WTC11 (cell line): ENCODE measurements around the gene NPY2R.

Experiments
- AFF4 ChIP-seq: sonication (generic); formaldehyde crosslinking; IDR thresholded peaks from 2 replicates; pipeline ENCODE4 v1.8.1; 2023; ENCODE audit warnings: mild to moderate bottlenecking, missing genetic modification reagents, borderline replicate concordance
- ATF1 ChIP-seq: sonication (generic); formaldehyde crosslinking; IDR thresholded peaks from 2 replicates; pipeline ENCODE4 v1.8.1; 2023; ENCODE audit warnings: mild to moderate bottlenecking, moderate library complexity, missing genetic modification reagents
- ATF2 ChIP-seq: sonication (generic); formaldehyde crosslinking; IDR thresholded peaks from 2 replicates; pipeline ENCODE4 v1.8.1; 2022; ENCODE audit warnings: low read depth, missing genetic modification reagents, borderline replicate concordance
- ATF3 ChIP-seq: sonication (generic); formaldehyde crosslinking; conservative IDR thresholded peaks from 2 replicates; pipeline ENCODE4 v1.8.1; 2022; ENCODE audit warnings: mild to moderate bottlenecking, missing genetic modification reagents
- ATF6 ChIP-seq: sonication (generic); formaldehyde crosslinking; IDR thresholded peaks from 2 replicates; pipeline ENCODE4 v1.8.1; 2023; ENCODE audit warnings: mild to moderate bottlenecking, missing genetic modification reagents
- CBFB ChIP-seq: sonication (generic); formaldehyde crosslinking; IDR thresholded peaks from 2 replicates; pipeline ENCODE4 v1.8.1; 2022; ENCODE audit warnings: mild to moderate bottlenecking, low read depth, missing genetic modification reagents
- CTCF ChIP-seq: fragments of 200-600 bp; IDR thresholded peaks from 2 replicates; pipeline ENCODE4 v1.8.0; 2022; ENCODE audit warnings: antibody characterized with exemption
- E2F4 ChIP-seq: sonication (generic); formaldehyde crosslinking; IDR thresholded peaks from 2 replicates; pipeline ENCODE4 v1.8.1; 2022; ENCODE audit warnings: low read depth, mild to moderate bottlenecking, moderate library complexity, missing genetic modification reagents, borderline replicate concordance
- FOXP1 ChIP-seq: sonication (generic); formaldehyde crosslinking; IDR thresholded peaks from 2 replicates; pipeline ENCODE4 v1.8.0; 2022; ENCODE audit warnings: missing genetic modification reagents, mild to moderate bottlenecking, moderate library complexity, borderline replicate concordance
- FOXP4 ChIP-seq: sonication (generic); formaldehyde crosslinking; IDR thresholded peaks from 2 replicates; pipeline ENCODE4 v1.8.0; 2022; ENCODE audit warnings: mild to moderate bottlenecking, missing genetic modification reagents
- GABPB1 ChIP-seq: sonication (generic); formaldehyde crosslinking; IDR thresholded peaks from 2 replicates; pipeline ENCODE4 v1.8.1; 2023; ENCODE audit warnings: mild to moderate bottlenecking, missing genetic modification reagents
- MAX ChIP-seq: sonication (generic); formaldehyde crosslinking; IDR thresholded peaks from 2 replicates; pipeline ENCODE4 v1.8.0; 2022; ENCODE audit warnings: mild to moderate bottlenecking, missing genetic modification reagents
- SMAD3 ChIP-seq: sonication (generic); formaldehyde crosslinking; IDR thresholded peaks from 2 replicates; pipeline ENCODE4 v1.8.0; 2022; ENCODE audit warnings: missing genetic modification reagents, mild to moderate bottlenecking, borderline replicate concordance
- ZNF138 ChIP-seq: sonication (generic); formaldehyde crosslinking; conservative IDR thresholded peaks from 2 replicates; pipeline ENCODE4 v1.8.1; 2022; ENCODE audit warnings: mild to moderate bottlenecking, moderate library complexity, missing genetic modification reagents

GRCh38 chr4:155186972-155187371 is 21.5 kb upstream of the NPY2R start:
- TF ChIP-seq E2F4 (CRISPR knock-in tag) (no peak), CTCF (no peak), AFF4 (CRISPR knock-in tag) (no peak), FOXP4 (CRISPR knock-in tag) (no peak), CBFB (CRISPR knock-in tag) (no peak), MAX (CRISPR knock-in tag) (no peak), SMAD3 (CRISPR knock-in tag) (no peak), ZNF138 (no peak), ATF6 (CRISPR knock-in tag) (no peak), ATF3 (CRISPR knock-in tag) (no peak), FOXP1 (CRISPR knock-in tag) (no peak), ATF2 (CRISPR knock-in tag) (no peak), ATF1 (CRISPR knock-in tag) (no peak), GABPB1 (no peak)
